GM12801 (cell line): ENCODE measurements around the gene DDA1.

Experiments
- TF ChIP-seq, protein P1 (sequence below): IDR thresholded peaks from one replicate; pipeline ENCODE4 v1.5.1; 2011; ENCODE audit warnings: control low read depth; ENCODE audit not compliant: insufficient read length; ENCODE audit errors: extremely low read depth

The DDA1 gene

DNA sequence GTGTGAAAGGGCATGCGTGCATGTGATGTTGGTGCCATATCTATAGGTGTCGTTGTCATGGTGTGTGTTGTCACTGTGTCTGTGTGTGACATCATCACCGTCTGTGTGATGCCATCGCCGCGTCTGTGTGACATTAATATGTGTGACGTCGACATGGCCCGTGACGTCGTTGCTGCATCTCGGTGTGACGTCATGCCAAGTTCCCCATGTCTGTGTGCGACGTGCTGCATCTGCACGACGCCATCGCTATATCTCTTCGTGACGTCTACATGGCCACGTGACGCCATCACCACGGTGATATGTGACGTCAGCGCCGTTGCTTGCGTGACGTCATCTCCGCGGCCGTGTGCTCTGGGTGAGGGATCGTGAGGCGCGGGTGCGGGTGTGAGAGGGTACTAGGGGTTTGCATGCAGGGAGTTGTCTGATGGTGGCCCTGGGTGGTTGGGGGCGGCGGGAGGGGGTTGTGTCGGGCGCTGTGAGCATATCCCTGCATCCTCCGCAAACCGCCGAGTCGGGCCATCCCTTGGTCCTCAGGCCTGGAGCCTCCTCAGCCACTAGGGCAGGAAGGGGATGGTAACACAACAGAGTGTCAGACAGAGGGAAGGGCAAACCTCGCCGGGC is 42.6 kb downstream of the DDA1 start:
- TF ChIP-seq, protein P1, sequence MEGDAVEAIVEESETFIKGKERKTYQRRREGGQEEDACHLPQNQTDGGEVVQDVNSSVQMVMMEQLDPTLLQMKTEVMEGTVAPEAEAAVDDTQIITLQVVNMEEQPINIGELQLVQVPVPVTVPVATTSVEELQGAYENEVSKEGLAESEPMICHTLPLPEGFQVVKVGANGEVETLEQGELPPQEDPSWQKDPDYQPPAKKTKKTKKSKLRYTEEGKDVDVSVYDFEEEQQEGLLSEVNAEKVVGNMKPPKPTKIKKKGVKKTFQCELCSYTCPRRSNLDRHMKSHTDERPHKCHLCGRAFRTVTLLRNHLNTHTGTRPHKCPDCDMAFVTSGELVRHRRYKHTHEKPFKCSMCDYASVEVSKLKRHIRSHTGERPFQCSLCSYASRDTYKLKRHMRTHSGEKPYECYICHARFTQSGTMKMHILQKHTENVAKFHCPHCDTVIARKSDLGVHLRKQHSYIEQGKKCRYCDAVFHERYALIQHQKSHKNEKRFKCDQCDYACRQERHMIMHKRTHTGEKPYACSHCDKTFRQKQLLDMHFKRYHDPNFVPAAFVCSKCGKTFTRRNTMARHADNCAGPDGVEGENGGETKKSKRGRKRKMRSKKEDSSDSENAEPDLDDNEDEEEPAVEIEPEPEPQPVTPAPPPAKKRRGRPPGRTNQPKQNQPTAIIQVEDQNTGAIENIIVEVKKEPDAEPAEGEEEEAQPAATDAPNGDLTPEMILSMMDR = no peak

GRCh38 chr19:17352608-17353280 is 43.4 kb downstream of the DDA1 start:
- TF ChIP-seq, protein P1 = no peak

GRCh38 chr19:17353386-17353785 is 44.0 kb downstream of the DDA1 start:
- TF ChIP-seq, protein P1 = no peak

- TF ChIP-seq, protein P1 = no peak
These were observed 47.8 kb downstream of the DDA1 start for GRCh38 chr19:17357078-17357666.

DNA sequence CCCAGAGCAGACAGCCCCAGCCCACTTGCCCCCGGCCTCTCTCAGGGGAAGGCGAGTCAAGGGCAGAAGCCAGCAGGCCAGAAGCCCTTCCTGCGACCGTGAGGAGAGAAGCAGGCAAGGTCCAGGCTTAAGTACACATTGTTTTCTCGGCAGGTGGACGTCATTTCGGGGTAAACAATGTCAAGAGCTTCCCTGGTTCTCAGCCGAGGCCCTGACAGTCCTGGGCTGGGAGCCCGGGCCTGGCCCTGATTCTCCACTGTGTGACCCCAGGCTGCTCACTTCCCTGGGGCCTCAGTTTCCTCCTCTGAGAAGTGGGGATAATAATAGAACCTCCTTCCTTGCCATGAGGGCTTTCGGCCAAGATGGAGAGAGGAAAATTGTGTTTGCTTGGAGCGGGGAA is 48.4 kb downstream of the DDA1 start:
- TF ChIP-seq, protein P1 = no peak

DNA sequence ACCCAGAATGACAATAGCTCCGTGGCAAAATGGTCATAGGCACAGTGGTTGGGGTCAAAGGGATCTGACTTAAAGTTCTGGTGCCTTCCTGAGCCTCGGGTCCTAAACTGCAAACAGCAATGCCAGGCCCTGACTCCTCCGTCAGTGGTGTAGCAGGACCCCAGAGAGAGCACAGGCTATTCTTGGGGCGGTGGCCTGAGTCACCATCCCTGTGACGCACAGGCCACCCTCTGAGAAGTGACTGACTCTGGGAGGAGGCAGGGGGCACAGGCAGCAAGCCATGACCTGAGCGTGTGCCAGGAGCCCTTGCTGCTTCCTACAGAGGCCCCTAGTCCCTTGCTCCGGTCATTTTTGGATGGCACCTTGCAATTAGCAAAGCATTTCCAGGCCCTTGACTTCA is 49.0 kb downstream of the DDA1 start:
- TF ChIP-seq, protein P1 = no peak

DNA sequence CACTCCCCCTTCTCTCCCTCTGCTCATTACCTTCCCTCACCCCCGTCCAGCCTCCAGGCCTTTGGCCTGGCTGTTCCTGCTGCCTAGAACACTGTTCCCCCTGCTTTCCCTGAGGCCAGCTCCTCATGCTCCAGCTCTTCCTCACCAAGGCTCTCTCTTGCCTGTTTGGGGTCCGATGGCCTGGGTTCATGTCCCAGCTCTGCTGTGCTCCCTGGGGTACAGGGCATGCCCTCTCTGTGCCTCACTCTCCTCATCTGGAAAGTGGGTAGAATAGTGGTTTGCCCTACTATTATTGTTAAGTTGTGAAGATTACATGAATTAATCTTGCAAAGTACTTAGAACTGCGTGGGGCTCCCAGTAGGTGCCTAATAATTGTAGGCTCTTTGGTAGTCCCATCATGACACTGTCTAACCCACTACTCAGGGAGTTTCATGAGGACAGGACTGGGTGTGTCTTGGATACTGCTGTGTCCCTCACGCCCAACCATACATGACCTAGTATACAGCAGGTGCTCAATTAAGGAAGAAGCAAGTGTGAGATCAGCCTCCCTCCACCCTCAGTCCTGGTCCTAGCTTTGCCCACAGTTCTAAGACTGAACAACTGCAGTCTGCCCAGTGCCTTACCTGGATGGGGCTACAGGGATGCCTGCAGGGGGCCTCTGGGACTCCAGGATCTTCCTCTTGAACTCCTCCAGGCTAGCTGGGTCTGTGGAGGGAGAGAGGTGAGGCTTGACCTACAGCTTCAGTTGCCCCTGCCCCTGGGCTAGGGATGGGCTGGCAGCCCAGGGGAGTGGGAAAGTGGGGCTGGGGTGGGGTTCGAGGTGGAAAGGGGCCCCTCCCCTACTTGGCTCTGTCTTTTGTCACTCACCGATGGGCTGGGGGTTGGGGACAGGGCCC is 50.8 kb downstream of the DDA1 start:
- TF ChIP-seq, protein P1 = no peak
